NCI-H2171 (cell line): Measurements from ENCODE around the gene TMEM178B.

ENCODE experiments used
- DNase-seq: peaks from one replicate; lab custom pipeline; 2025; lab: John Stamatoyannopoulos, UW

The TMEM178B gene

GRCh38 chr7:141431140-141431479 lies 357.2 kb downstream of the TMEM178B start:
- no peak for DNase-seq

GRCh38 chr7:141431711-141432110 lies 357.8 kb downstream of the TMEM178B start:
- no peak for DNase-seq

GRCh38 chr7:141433698-141434097 lies 359.8 kb downstream of the TMEM178B start:
- no peak for DNase-seq

GRCh38 chr7:141436139-141436538 lies 362.3 kb downstream of the TMEM178B start:
- DNase-seq = no peak

GRCh38 chr7:141436575-141437075 lies 362.8 kb downstream of the TMEM178B start:
- DNase-seq = no peak

GRCh38 chr7:141439164-141439563 lies 365.3 kb downstream of the TMEM178B start:
- DNase-seq = no peak

- DNase-seq = no peak
These were observed 365.9 kb downstream of the TMEM178B start for GRCh38 chr7:141439776-141440175.

GRCh38 chr7:141441837-141442627 lies 368.2 kb downstream of the TMEM178B start:
- DNase-seq = no peak

- DNase-seq = no peak
These were observed 368.9 kb downstream of the TMEM178B start for GRCh38 chr7:141442781-141443180.

- DNase-seq = no peak
These were observed 371.1 kb downstream of the TMEM178B start for GRCh38 chr7:141444961-141445360.

- DNase-seq = no peak
These were observed 377.4 kb downstream of the TMEM178B start for GRCh38 chr7:141451232-141451631.

- no peak for DNase-seq
These were observed 379.0 kb downstream of the TMEM178B start for GRCh38 chr7:141452911-141453310.

GRCh38 chr7:141454338-141454737 lies 380.5 kb downstream of the TMEM178B start:
- DNase-seq = no peak

- DNase-seq = no peak
These were observed 381.9 kb downstream of the TMEM178B start for GRCh38 chr7:141455723-141456122.

- no peak for DNase-seq
These were observed 382.4 kb downstream of the TMEM178B start for GRCh38 chr7:141456298-141456697.

GRCh38 chr7:141456711-141457110 lies 382.8 kb downstream of the TMEM178B start:
- no peak for DNase-seq

- no peak for DNase-seq
These were observed 387.2 kb downstream of the TMEM178B start for GRCh38 chr7:141460781-141461715.

GRCh38 chr7:141461924-141462323 lies 388.1 kb downstream of the TMEM178B start:
- DNase-seq = no peak

- DNase-seq = no peak
These were observed 389.1 kb downstream of the TMEM178B start for GRCh38 chr7:141462958-141463357.

- no peak for DNase-seq
These were observed 390.1 kb downstream of the TMEM178B start for GRCh38 chr7:141463986-141464385.

- DNase-seq = no peak
These were observed 390.7 kb downstream of the TMEM178B start for GRCh38 chr7:141464551-141464950.

GRCh38 chr7:141466151-141466904 lies 392.5 kb downstream of the TMEM178B start:
- no peak for DNase-seq
